Cardiac fibroblast (primary cell): Measurements from ENCODE around the gene ATF6B.
A peak's percentile ranks its signal among the peaks of the same experiment; 100 is the strongest.
"Not testable (repeated sequence)": the region's sequence is repeated elsewhere in the genome, so short reads cannot be mapped to it uniquely, and the experiment has no call there.

ENCODE experiments used
- DNase-seq, 2 donors: peaks; one replicate each; pipeline versions ENCODE4 v3.0.0 to v3.0.0-alpha.2; 2010; ENCODE audit warnings: low read depth in 2 of 2
- H3K4me3 ChIP-seq, 2 donors: replicated peaks in 1 of 2; 1 replicate in 1 of 2; 2 replicates in 1 of 2; pipeline ENCODE4 v1.5.1; 2011; ENCODE audit warnings: low read depth in 2 of 2, low read length in 2 of 2, mild to moderate bottlenecking in 2 of 2, moderate library complexity in 1 of 2
- CTCF ChIP-seq: IDR thresholded peaks from one replicate; pipeline ENCODE4 v1.5.1; 2011; ENCODE audit warnings: low read depth, mild to moderate bottlenecking, low read length, inconsistent platforms

Gene ATF6B

GRCh38 chr6:32149932-32150870, 22.2 kb upstream of the ATF6B start:
- no peak overlapping the region for H3K4me3 ChIP-seq
- TF ChIP-seq CTCF = no peak
- no peak for DNase-seq

GRCh38 chr6:32149092-32149755, 21.2 kb upstream of the ATF6B start:
- no peak for DNase-seq
- H3K4me3 ChIP-seq = peak overlapping the region in 1 of 2 donors; percentile 11
- TF ChIP-seq CTCF = no peak

- no peak for TF ChIP-seq CTCF
- DNase-seq = peak in 1 of 2 donors; percentile 24
- peak overlapping the region in 1 of 2 donors; percentile 11 for H3K4me3 ChIP-seq
These were observed 20.4 kb upstream of the ATF6B start for GRCh38 chr6:32148289-32149091.

- no peak overlapping the region for H3K4me3 ChIP-seq
- no peak for DNase-seq
- no peak for TF ChIP-seq CTCF
These were observed 19.5 kb upstream of the ATF6B start for GRCh38 chr6:32147401-32148132.

- no peak for DNase-seq
- no peak for TF ChIP-seq CTCF
- no peak overlapping the region for H3K4me3 ChIP-seq
These were observed 18.6 kb upstream of the ATF6B start for GRCh38 chr6:32146687-32147086.

- no peak for DNase-seq
These were observed 18.2 kb upstream of the ATF6B start for GRCh38 chr6:32146287-32146686.

GRCh38 chr6:32144238-32144637, 16.2 kb upstream of the ATF6B start:
- not testable (repeated sequence) for DNase-seq, H3K4me3 ChIP-seq

More at GRCh38 chr6:32146287-32146686, 18.2 kb upstream of the ATF6B start:
- H3K4me3 ChIP-seq = no peak overlapping the region
- TF ChIP-seq CTCF = no peak
